ENCODE measurements around the gene CCDC28B.

GRCh38 chr1:32208891-32209328 lies 8.5 kb downstream of the CCDC28B start, which contains the start of gene DCDC2B:
- TF ChIP-seq SUZ12 (IDR thresholded peaks at IDR 0.05): no peak
- no peak for TF ChIP-seq FOXK2 (IDR thresholded peaks at IDR 0.05)
- no peak for TF ChIP-seq SP1 (IDR thresholded peaks at IDR 0.05)
- TF ChIP-seq NFRKB (IDR thresholded peaks at IDR 0.05): no peak
- TF ChIP-seq TARDBP (IDR thresholded peaks at IDR 0.05): no peak
- no peak for TF ChIP-seq HDGF (IDR thresholded peaks at IDR 0.05; ENCODE audit: borderline replicate concordance)
- no peak for TF ChIP-seq ELF4 (IDR thresholded peaks at IDR 0.05)
- TF ChIP-seq BHLHE40 (IDR thresholded peaks at IDR 0.05; ENCODE audit: borderline replicate concordance): no peak
- no peak for TF ChIP-seq ZNF384 (IDR thresholded peaks at IDR 0.05)
- no peak for TF ChIP-seq PKNOX1 (IDR thresholded peaks at IDR 0.05)
